ENCODE results near the gene EFCAB6. TPM values are rescaled to one million over a fixed set of nuclear protein-coding genes. Genes with fewer than 3 reads are reported as not detected.

EFCAB6 gene
- total and polyA plus RNA-seq, 7 experiments from 2014 or later, result 0.08 to 1.4 (median 0.39) TPM; not detected in 1

DNA sequence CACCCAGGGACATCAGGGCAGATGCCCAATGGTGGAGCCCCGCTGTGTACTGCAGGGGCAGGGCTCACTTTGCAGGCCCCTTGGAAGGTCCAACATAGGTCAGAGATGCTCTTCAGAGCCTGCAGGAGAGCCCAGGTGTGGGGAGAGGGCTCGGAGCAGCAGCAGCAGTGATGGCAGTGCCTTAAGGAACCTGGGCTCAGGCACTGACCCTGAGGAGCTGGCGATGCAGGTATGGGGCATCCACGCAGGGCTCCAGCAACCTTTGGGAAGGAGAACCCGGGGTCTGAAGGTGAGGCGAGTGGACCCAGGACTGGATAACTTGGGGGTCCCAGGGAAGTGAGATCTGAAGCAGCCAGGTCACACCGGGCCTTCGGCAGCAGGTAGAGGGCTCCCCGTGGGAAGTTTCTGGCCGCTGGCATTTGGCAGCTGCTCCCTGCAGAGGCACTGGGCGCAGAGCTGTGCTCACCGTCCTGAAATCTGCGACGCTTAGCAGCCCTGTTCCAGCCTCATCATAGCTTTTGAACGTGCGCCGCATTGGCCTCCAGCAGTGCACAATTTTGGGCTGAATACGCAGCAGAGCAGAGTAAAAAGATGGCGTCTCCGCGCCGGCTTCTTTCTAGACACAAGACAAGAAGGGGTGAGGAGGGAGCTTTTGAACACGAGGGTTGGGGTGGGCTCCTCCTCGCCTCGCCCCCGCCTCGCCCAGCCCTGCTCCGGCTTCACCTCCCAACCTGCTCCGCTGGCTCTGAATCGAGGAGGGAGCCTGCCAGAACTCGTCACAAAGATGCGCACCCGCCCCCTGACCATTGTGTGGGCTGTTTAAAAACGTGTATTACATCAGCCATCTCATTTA, 281.5 kb downstream of the EFCAB6 start:
- H3K27me3 Mint-ChIP-seq, result peaks cover 0 to 26% (median 3%) of the 10 kb centered on the region in 5 donors
- H3K4me1 ChIP-seq (ENCODE audit: control insufficient read depth in 2 of 2, insufficient read depth in 2 of 2, low read length in 2 of 2), result no peaks in the 10 kb centered on the region
- ChIA-PET CTCF (no interaction called here), POLR2A (no interaction called here)
- H3K4me1 Mint-ChIP-seq, result peaks cover 0 to 6% (median 0%) of the 10 kb centered on the region in 7 donors
- intact Hi-C loops (cut with micrococcal nuclease), result no loop called here
- no peak overlapping the region for H3K27ac Mint-ChIP-seq
- H3K4me3 ChIP-seq (ENCODE audit: low read length), result no peak overlapping the region
- H3K4me3 Mint-ChIP-seq, result no peak overlapping the region
- peaks cover 0 to 2% (median 0%) of the 10 kb centered on the region in 11 donors for H3K9me3 Mint-ChIP-seq
- no peak overlapping the region for H3K27ac ChIP-seq (ENCODE audit: low read depth, low read length)
- no peaks in the 10 kb centered on the region for H3K36me3 ChIP-seq (ENCODE audit: control insufficient read depth in 2 of 3, insufficient read depth in 3 of 3, low read length in 3 of 3)
- ATAC-seq (no peak), DNase-seq (no peak)
- H3K36me3 Mint-ChIP-seq, result no peaks in the 10 kb centered on the region
- H3K27me3 ChIP-seq (ENCODE audit: control insufficient read depth in 2 of 2, insufficient read depth in 2 of 2, low read length in 2 of 2), result no peaks in the 10 kb centered on the region
- H3K9me3 ChIP-seq (ENCODE audit: control insufficient read depth in 2 of 3, low read length in 3 of 3), result no peaks in the 10 kb centered on the region

DNA sequence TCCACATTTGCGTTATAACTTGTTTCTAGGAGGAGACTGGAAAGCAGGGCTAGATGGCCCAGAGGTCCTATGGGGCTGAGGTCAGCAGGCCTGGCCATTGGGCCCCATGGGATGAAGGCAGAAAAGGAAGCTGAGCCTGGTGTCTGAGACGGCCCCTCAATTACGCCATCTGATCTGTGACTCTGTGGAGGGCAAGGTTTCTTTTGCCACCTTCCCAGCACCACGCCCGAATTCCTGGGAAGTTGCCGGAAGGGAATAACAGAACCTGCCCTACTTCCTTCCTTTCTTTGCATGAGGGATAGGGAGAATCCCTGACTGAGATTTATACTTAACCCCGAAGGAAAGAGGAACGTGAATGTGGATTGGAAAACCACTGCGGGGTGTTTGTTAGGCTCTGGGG, 282.2 kb downstream of the EFCAB6 start:
- Mint-ChIP-seq H3K27me3 (peaks cover 0 to 31% (median 5%) of the 10 kb centered on the region in 5 donors), H3K4me1 (peaks cover 0 to 6% (median 0%) of the 10 kb centered on the region in 7 donors), H3K4me3 (no peak overlapping the region), H3K36me3 (no peaks in the 10 kb centered on the region), H3K9me3 (no peaks in the 10 kb centered on the region), H3K27ac (no peak overlapping the region)
- ChIA-PET CTCF (no interaction called here), POLR2A (no interaction called here)
- intact Hi-C loops (cut with micrococcal nuclease), result no loop called here
- Histone ChIP-seq H3K27ac (ENCODE audit: low read depth, low read length) (no peak overlapping the region), H3K27me3 (ENCODE audit: control insufficient read depth in 2 of 2, insufficient read depth in 2 of 2, low read length in 2 of 2) (no peaks in the 10 kb centered on the region), H3K4me1 (ENCODE audit: control insufficient read depth in 2 of 2, insufficient read depth in 2 of 2, low read length in 2 of 2) (no peaks in the 10 kb centered on the region), H3K9me3 (ENCODE audit: control insufficient read depth in 2 of 3, low read length in 3 of 3) (no peaks in the 10 kb centered on the region), H3K4me3 (ENCODE audit: low read length) (no peak overlapping the region), H3K36me3 (ENCODE audit: control insufficient read depth in 2 of 3, insufficient read depth in 3 of 3, low read length in 3 of 3) (no peaks in the 10 kb centered on the region)
- ATAC-seq (no peak), DNase-seq (no peak)

DNA sequence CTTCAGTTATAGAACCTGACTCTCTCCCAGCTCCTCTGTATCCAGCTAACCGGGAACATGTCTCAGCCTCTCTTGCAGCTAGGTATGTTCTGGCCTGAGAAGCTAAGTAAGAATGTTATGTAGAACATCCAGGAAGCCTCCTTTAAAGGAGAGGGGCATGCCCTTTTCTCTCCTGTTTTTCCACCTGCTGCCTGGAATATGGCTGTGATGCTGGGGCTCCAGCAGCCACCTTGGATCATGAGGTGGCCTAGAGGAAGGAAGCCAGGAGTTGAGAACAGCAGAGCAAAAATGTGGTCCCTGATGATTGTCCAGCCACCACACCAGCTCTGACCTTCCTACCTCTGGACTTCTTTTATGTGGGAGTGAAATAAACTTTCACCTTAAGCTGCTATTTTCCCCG, 282.6 kb downstream of the EFCAB6 start:
- H3K27me3 Mint-ChIP-seq, result peaks cover 0 to 31% (median 8%) of the 10 kb centered on the region in 5 donors
- no peaks in the 10 kb centered on the region for H3K9me3 Mint-ChIP-seq
- CTCF ChIA-PET, result no interaction called here
- H3K27ac Mint-ChIP-seq, result no peak overlapping the region
- no peaks in the 10 kb centered on the region for H3K9me3 ChIP-seq (ENCODE audit: control insufficient read depth in 2 of 3, low read length in 3 of 3)
- no peak overlapping the region for H3K4me3 ChIP-seq (ENCODE audit: low read length)
- no peaks in the 10 kb centered on the region for H3K27me3 ChIP-seq (ENCODE audit: control insufficient read depth in 2 of 2, insufficient read depth in 2 of 2, low read length in 2 of 2)
- peaks cover 0 to 7% (median 0%) of the 10 kb centered on the region in 7 donors for H3K4me1 Mint-ChIP-seq
- intact Hi-C loops (cut with micrococcal nuclease), result no loop called here
- ATAC-seq (no peak), DNase-seq (no peak)
- no peak overlapping the region for H3K4me3 Mint-ChIP-seq
- POLR2A ChIA-PET, result no interaction called here
- H3K36me3 Mint-ChIP-seq, result no peaks in the 10 kb centered on the region
- H3K36me3 ChIP-seq (ENCODE audit: control insufficient read depth in 2 of 3, insufficient read depth in 3 of 3, low read length in 3 of 3), result no peaks in the 10 kb centered on the region
- no peak overlapping the region for H3K27ac ChIP-seq (ENCODE audit: low read depth, low read length)
- H3K4me1 ChIP-seq (ENCODE audit: control insufficient read depth in 2 of 2, insufficient read depth in 2 of 2, low read length in 2 of 2), result no peaks in the 10 kb centered on the region

DNA sequence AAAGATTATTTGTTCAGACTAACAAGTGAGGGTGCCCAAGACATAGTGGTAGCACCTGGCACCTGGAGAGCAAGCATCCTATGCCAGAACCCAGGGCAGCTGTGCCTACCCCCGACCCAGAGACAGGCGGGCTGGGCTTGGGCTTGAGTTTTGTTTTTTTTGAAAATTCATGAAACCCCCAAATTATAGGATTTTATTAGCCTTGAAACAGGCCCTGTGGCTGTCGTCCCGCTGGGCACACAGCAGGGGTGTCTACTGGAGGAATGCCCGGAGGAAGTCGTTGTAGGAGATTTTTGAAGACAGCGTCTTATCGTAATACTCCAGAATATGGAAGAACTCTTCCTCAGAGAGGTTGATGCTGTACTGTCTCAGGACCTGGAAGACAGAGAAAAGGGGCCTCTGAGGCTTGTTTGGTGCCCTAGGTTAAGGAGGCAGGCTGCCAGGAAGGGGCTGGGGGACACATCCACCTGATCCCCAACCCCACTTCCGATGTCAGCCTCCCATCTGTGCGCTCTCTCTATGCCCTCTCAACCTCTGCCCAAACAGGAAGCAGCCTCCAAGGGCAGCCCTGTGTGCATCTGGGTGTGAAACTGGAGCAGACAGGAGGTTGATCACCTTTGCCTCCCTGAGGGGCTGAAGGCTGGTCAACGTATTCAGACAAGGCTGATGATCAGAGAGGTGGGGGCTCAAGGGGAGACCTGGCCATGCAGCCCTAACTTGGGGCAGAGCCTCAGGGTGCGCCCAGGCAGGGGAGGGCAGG, 283.3 kb downstream of the EFCAB6 start:
- H3K27ac Mint-ChIP-seq, result no peak overlapping the region
- H3K9me3 Mint-ChIP-seq, result no peaks in the 10 kb centered on the region
- Histone ChIP-seq H3K27ac (ENCODE audit: low read depth, low read length) (no peak overlapping the region), H3K9me3 (ENCODE audit: control insufficient read depth in 2 of 3, low read length in 3 of 3) (no peaks in the 10 kb centered on the region), H3K27me3 (ENCODE audit: control insufficient read depth in 2 of 2, insufficient read depth in 2 of 2, low read length in 2 of 2) (no peaks in the 10 kb centered on the region), H3K36me3 (ENCODE audit: control insufficient read depth in 2 of 3, insufficient read depth in 3 of 3, low read length in 3 of 3) (no peaks in the 10 kb centered on the region), H3K4me1 (ENCODE audit: control insufficient read depth in 2 of 2, insufficient read depth in 2 of 2, low read length in 2 of 2) (no peaks in the 10 kb centered on the region), H3K4me3 (ENCODE audit: low read length) (no peak overlapping the region)
- intact Hi-C loops (cut with micrococcal nuclease), result no loop called here
- ATAC-seq (no peak), DNase-seq (no peak)
- H3K36me3 Mint-ChIP-seq, result no peaks in the 10 kb centered on the region
- ChIA-PET CTCF (no interaction called here), POLR2A (no interaction called here)
- H3K4me1 Mint-ChIP-seq, result peaks cover 0 to 7% (median 0%) of the 10 kb centered on the region in 7 donors
- peaks cover 0 to 31% (median 8%) of the 10 kb centered on the region in 5 donors for H3K27me3 Mint-ChIP-seq
- H3K4me3 Mint-ChIP-seq, result no peak overlapping the region

DNA sequence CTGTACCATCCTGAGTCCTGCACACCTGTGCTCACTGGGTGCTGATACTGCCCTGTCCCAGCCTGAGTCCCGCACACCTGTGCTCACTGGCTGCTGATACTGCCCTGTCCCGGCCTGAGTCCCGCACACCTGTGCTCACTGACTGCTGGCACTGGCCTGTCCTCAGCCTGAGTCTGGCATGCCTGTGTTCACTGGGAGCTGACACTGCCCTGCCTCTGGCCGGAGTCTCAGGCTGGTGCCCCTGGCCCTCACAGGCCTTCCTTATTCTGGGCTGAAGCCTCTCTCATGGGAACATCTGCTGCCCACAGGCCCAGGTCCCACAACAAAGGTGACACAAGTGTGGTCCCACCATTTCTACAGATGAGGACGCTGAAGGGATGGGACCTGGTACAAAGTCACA, 285.2 kb downstream of the EFCAB6 start:
- H3K4me3 ChIP-seq (ENCODE audit: low read length), result no peak overlapping the region
- H3K36me3 ChIP-seq (ENCODE audit: control insufficient read depth in 2 of 3, insufficient read depth in 3 of 3, low read length in 3 of 3), result no peaks in the 10 kb centered on the region
- H3K9me3 ChIP-seq (ENCODE audit: control insufficient read depth in 2 of 3, low read length in 3 of 3), result no peaks in the 10 kb centered on the region
- no peaks in the 10 kb centered on the region for H3K4me1 ChIP-seq (ENCODE audit: control insufficient read depth in 2 of 2, insufficient read depth in 2 of 2, low read length in 2 of 2)
- no peaks in the 10 kb centered on the region for H3K27me3 ChIP-seq (ENCODE audit: control insufficient read depth in 2 of 2, insufficient read depth in 2 of 2, low read length in 2 of 2)
- Mint-ChIP-seq H3K27ac (no peak overlapping the region), H3K9me3 (no peaks in the 10 kb centered on the region), H3K4me3 (no peak overlapping the region), H3K36me3 (no peaks in the 10 kb centered on the region), H3K4me1 (peaks cover 0 to 7% (median 0%) of the 10 kb centered on the region in 7 donors), H3K27me3 (peaks cover 0 to 31% (median 8%) of the 10 kb centered on the region in 5 donors)
- ChIA-PET CTCF (no interaction called here), POLR2A (no interaction called here)
- no peak overlapping the region for H3K27ac ChIP-seq (ENCODE audit: low read depth, low read length)
- ATAC-seq, result no peak
- intact Hi-C loops (cut with micrococcal nuclease), result no loop called here
- no peak for DNase-seq

DNA sequence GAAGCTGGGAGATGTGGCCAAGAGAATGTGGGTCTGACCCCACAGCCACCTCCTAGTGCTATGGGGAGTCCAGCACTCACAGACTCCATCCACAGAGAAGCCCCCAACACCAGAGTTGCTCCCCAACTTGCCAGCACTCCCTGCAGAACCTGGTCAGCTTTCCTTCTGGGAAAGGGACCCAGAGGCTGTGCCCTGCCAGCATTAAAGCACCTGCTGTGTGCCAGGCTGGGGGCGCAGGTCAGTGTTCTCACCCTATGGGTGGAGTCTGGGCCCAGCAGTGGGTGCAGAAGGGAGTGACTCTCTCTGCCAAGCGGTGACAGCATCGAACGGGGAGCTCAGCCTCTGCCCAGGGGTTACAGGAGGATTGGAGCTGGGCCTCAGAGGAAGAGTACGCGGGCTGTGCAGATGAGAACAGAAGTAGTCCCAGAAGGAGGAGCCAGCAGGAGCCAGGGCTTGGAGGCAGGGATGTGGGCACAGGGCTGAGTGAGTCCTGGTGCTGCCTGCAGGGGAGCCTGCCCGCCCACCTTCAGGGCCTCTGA, 285.9 kb downstream of the EFCAB6 start:
- intact Hi-C loops (cut with micrococcal nuclease), result no loop called here
- H3K4me3 Mint-ChIP-seq, result no peak overlapping the region
- H3K36me3 ChIP-seq (ENCODE audit: control insufficient read depth in 2 of 3, insufficient read depth in 3 of 3, low read length in 3 of 3), result no peaks in the 10 kb centered on the region
- H3K9me3 Mint-ChIP-seq, result no peaks in the 10 kb centered on the region
- peaks cover 0 to 7% (median 0%) of the 10 kb centered on the region in 7 donors for H3K4me1 Mint-ChIP-seq
- H3K4me3 ChIP-seq (ENCODE audit: low read length), result no peak overlapping the region
- H3K9me3 ChIP-seq (ENCODE audit: control insufficient read depth in 2 of 3, low read length in 3 of 3), result no peaks in the 10 kb centered on the region
- POLR2A ChIA-PET, result no interaction called here
- H3K27ac ChIP-seq (ENCODE audit: low read depth, low read length), result no peak overlapping the region
- DNase-seq (no peak), ATAC-seq (no peak)
- no peaks in the 10 kb centered on the region for H3K4me1 ChIP-seq (ENCODE audit: control insufficient read depth in 2 of 2, insufficient read depth in 2 of 2, low read length in 2 of 2)
- CTCF ChIA-PET, result no interaction called here
- peaks cover 0 to 31% (median 8%) of the 10 kb centered on the region in 5 donors for H3K27me3 Mint-ChIP-seq
- H3K27ac Mint-ChIP-seq, result no peak overlapping the region
- H3K27me3 ChIP-seq (ENCODE audit: control insufficient read depth in 2 of 2, insufficient read depth in 2 of 2, low read length in 2 of 2), result no peaks in the 10 kb centered on the region
- no peaks in the 10 kb centered on the region for H3K36me3 Mint-ChIP-seq

Data from naive thymus-derived CD4-positive, alpha-beta T cell (primary cell).